Posterior vena cava (tissue), 2 donors: ENCODE measurements around the gene NDUFV1. TPM values are rescaled to one million over a fixed set of nuclear protein-coding genes. Genes with fewer than 3 reads are reported as not detected.
"Not testable (repeated sequence)": the region's sequence is repeated elsewhere in the genome, so short reads cannot be mapped to it uniquely, and the experiment has no call there.

ENCODE experiments used
- DNase-seq: peaks from one replicate; pipeline ENCODE4 v3.0.0-alpha.2; 2020; ENCODE audit warnings: low spot score
- intact Hi-C, 2 donors: fragments of 100-400 bp; cut with DNase I; formaldehyde crosslinking; loops; one replicate each; pipeline versions ENCODE4 v1.14.1 to v1.14.2; 2022 to 2023
- total RNA-seq, 2 donors: library from RNA; stranded (reverse); fragmentation: NEBNext Ultra II Directional; extraction: Animal tissue kit (Norgen Biotek cat#: 25700); gene quantifications; one replicate each; pipeline ENCODE4 v1.2.1, GENCODE V29; 2021
- donor health status: DM: yes; HTN: yes; CAD: no.
- donor health status: DM: yes; HTN: yes; CAD: no.

Gene NDUFV1
- total RNA-seq, 2 donors from 2014 or later: 112 to 116 TPM

GRCh38 chr11:67632982-67633755, 26.4 kb downstream of the NDUFV1 start:
- DNase-seq: peak; percentile 80
- intact Hi-C loops: no loop called here

DNA sequence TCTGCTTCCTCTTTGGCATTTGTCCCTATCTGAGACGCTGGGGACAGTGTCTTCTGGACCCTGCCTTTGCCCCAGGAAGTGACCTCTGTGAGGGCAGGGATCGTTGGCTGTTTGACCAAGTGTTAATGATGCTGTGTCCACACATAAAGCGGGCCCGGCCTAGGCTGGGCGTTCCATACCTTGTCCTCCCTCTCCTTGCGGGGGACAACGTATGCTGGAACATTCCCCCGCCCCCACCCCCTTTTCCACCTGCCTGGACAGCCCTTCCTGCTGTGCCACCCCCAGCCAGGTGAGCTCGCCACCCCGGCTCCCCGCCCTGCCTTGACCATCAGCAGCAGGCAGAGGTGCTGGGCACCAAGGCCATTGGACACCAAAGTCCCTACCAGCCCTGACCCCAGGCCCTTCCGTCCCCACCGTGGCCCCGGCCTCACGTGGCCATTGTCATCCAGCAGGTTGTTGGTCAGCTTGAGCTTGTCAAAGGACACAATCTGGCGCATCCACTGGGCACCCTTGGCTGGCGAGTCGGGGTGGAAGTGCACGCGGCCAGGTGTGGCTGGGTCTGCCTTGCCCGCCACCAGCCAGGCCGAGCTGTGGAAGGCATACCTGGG, 27.1 kb downstream of the NDUFV1 start:
- intact Hi-C loops: no loop called here
- peak; percentile 74 for DNase-seq

GRCh38 chr11:67634366-67635230, 27.9 kb downstream of the NDUFV1 start:
- intact Hi-C loops: no loop called here
- DNase-seq: peak; percentile 69

- DNase-seq: no peak
- intact Hi-C loops: no loop called here
Observed at GRCh38 chr11:67635231-67635521, 28.4 kb downstream of the NDUFV1 start.

- DNase-seq: no peak
- intact Hi-C loops: no loop called here
Observed at GRCh38 chr11:67636962-67637361, 30.2 kb downstream of the NDUFV1 start.

GRCh38 chr11:67637441-67637840, 30.7 kb downstream of the NDUFV1 start:
- intact Hi-C loops: not testable (repeated sequence)
- peak; percentile 15 for DNase-seq

GRCh38 chr11:67638535-67639437, 32.0 kb downstream of the NDUFV1 start:
- peak; percentile 68 for DNase-seq
- intact Hi-C loops: no loop called here

DNA sequence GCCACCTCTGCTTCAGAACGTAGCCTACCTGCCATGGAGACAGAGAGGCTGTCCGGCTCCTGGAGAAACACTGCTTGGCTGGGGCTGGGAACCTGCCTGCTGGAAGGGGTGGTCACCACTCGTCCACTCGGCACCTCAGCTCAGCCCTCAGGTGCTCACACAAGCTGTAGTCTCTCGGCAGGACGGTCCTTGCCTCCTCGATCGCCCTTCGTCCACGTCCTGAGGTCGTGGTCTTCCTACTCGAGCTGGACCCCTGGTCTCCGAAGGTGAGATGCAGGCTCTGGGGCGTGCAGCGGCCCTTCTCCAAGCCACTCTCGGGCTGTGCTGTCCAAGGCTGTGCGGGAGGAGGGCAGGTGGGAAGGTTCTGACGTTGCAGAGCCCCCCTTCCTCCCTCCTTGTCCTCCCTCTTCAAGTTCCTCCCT, 32.7 kb downstream of the NDUFV1 start, which contains the start of gene TBX10:
TSS of gene TBX10 (minus strand) at position 326 of the 422 bp plus-strand sequence. CDS start at position 35, 291 bp downstream.
- intact Hi-C loops: no loop called here
- peak; percentile 66 for DNase-seq

DNA sequence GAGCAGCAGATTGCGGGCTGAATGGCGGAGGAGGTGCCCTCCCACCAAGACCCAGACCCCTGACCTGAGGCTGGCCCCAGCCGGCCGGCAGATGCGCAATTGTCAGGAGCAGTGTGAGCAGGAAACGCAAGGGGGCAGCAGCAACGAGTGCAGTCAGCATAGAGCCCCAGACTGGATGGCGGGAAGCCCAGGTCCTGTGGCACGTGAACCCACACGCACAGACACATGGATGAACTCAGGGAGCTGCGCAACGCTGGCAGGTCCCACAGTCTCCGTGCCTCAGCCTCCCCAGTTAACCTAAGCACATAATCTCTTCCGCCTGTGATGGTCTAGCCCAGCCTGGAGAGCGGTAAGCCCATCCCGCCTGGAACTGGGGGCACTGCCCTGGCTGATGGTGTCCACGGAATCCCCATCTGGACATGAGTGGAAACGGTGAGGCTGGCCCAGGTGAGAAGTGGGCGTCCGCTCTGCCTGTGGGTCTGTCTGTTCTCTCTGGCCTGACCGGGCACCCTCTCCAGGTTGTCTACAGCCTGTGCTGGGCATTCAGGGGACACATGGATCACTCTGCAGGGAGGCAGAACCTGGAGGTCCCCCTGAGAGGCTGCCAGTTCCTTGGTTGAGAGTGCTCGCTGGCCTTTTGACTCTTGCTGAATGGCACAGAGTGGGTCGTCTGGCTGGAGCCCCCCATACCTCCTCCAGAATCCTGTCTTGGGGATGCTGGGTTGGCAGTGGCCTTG, 33.5 kb downstream of the NDUFV1 start:
- peak; percentile 88 for DNase-seq
- intact Hi-C loops: no loop called here

- intact Hi-C loops: no loop called here
- peak; percentile 46 for DNase-seq
Observed at GRCh38 chr11:67640758-67641337, 34.1 kb downstream of the NDUFV1 start.

DNA sequence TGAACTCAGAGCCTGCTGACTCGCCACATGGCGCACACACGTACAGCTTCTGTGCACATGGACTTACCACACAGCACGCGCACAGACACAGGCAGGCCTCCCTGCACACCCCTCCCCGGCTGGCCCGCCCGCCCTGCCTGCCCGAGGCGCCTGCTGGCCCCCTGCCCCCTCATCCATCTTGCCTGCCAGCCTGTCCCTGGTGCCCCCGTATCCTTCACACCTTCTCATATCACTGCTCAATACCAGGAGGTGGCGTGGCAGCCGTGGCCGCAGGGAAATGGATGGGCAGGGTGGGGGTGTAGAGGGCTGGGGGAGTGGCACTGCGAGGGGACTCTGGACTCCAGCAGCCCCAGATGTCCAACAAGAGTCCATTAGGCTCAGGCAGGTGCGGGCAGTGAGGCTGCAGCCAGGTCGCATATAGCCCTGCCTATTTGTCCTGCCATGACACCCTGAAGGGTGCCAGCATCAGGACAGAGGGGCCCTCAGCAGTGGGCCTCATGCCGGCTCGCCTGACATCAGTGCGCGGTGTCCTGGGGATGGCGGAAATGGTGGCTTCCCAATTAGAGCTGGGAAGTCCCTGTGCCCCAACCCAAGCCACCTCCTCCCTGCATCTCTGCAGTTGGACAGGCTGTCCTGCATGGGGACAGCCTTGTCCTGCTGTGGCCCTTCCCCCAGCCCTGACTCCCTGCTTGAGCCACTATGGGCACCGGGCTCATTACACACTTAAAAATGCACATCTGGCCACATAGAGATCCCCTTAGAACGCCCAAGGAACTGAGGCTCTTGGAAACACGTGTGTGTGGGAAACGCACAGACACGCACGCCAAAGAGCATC, 34.8 kb downstream of the NDUFV1 start:
- intact Hi-C loops: no loop called here
- peak; percentile 73 for DNase-seq

GRCh38 chr11:67642173-67643120, 35.7 kb downstream of the NDUFV1 start:
- intact Hi-C loops: no loop called here
- DNase-seq: peak; percentile 69

- intact Hi-C loops: no loop called here
Observed at GRCh38 chr11:67644042-67644441, 37.3 kb downstream of the NDUFV1 start.

GRCh38 chr11:67644472-67645418, 38.0 kb downstream of the NDUFV1 start:
- no peak for DNase-seq
- intact Hi-C loops: no loop called here

More at GRCh38 chr11:67644042-67644441, 37.3 kb downstream of the NDUFV1 start:
- no peak for DNase-seq
